ENCODE measurements around the gene MAN2B1. TPM values are rescaled to one million over a fixed set of nuclear protein-coding genes. Genes with fewer than 3 reads are reported as not detected.
"Not testable (repeated sequence)": the region's sequence is repeated elsewhere in the genome, so short reads cannot be mapped to it uniquely, and the experiment has no call there.

Gene MAN2B1
- total RNA-seq, 1 donor from 2014 or later, result 134 TPM

DNA sequence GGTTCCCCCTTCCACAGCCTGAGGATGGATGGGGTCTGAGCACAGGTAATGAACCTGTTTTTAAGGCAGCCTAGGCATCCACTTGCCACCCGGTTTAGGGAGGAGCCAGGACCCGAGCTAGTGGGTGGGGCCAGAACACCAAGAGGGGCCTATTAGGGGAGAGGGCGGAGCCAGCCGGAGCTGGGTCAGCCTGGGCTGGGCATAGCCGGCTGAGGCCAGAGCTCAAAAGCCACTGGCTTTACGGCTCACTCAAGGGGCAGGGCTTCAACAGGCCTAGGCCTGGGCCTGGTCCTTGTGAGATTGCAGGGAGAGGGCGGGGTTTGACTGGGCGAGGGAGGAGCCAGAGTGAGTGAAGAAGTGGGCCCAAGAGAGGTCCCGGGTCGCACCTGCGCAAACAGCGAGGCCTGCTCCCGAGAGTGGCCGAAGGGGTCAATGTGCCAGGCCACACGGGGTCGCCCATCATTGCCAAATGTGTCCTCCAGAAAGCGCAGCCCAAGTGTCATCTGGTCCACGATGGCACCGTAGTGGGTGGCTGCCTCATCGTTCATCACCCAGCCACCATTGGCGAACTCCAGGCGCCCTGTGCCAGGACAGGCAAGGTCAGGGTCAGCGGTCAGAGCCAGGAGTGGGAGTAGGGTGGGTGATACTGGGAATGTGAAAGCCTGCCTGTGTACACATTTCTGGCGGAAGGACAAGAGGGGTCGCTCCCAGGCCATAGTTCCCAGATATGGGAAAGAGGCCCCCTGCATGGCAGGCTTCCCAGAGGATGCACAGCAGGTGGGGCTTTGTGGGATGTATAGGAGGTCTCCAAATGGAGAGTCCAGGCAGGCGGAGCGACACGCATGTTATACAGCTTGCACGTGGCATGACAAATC lies 1.9 kb downstream of the MAN2B1 start:
- intact Hi-C loops (cut with micrococcal nuclease), result loop anchor here (5.0 kb wide), 1 partner anchor 742 kb away; no protein-coding TSS in a partner anchor

DNA sequence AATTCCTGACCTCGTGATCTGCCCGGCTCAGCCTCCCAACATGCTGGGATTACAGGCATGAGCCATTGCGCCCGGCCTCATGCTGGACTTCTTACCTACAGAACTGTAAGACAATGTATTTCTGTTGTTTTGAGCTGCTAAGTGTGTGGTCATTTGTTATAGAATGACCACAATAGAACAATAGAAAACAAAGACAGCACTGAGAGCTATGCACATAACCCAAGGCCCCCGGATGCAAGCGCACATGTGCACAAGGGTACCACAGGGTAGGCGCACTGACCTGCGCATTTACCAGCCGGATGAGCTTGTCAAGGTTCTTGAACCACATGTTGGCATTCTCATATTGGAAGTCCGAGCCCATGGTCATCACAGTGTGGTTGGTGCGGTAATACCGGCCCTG lies 5.6 kb downstream of the MAN2B1 start:
- intact Hi-C loops (cut with micrococcal nuclease), result no loop called here

DNA sequence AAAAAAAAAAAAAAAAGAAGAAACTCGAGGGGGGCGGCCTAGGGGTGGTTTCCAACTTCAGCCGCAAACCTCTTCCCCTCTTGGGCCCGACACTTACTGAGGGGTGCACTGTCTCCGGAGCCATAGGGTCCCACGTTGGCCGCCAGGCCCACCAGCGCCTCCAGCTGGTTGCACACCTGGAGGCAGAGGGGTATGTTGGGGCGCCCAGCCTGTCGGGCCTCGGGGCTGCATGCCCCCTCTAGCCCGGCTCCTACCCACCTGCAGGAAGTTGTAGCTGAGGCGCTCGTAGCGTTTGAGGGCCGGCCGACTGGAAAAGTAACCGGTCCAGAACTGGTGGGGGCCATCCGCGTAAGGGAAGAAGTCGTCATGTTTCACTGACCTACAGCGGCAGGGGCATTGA lies 8.6 kb downstream of the MAN2B1 start:
- intact Hi-C loops (cut with micrococcal nuclease), result no loop called here

DNA sequence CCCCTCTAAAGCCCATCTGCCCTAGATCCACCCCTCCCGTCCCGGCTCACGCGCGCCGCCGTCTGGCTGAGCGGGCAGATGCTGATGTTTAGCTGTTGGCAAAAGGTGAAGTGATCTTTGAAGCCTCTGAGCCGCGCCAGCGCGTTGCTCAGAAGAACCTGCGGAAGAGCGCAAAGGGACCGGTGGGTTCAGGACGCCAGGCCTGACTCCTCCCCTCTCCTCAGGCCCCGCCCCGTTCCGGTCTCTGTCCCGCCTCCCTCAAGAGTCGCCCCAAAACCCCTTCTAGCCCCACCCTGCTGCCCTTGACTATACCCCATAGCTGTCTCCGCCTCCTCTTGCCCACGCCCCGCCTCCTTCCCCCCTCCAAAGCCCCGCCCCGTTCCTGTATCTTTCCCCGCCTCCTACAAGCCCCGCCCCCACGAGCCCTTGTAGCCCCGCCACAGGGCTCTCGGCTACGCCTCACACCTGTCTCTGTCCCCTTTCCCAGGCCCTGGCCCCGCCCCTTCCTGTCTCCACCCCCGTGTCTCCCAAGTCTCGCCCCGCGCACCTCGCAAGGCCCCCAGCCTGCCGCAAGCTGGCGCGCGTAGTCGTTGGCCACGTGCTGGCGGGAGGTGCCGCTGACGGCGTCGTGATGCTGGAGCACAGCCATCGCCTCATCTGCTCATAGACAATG lies 9.5 kb downstream of the MAN2B1 start:
- intact Hi-C loops (cut with micrococcal nuclease), result no loop called here

DNA sequence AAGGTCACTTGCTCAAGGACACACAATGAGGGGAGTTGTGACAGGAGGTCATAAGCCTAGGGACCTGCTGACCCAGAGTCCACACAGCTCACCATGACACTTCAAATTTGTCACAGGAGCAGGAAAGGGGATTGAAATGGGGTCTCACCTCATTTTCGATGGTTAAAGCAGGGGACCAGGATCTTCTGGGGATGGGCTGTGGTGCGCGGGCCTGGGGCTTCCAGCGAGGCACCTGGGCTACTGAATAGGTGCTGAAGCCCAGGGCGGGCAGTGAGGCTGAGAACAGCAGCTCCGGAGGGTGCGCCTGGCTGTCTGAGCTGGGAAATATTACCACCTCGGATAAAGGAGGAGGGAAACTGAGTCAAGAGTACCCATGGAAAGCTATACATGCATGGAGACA lies 11.0 kb downstream of the MAN2B1 start:
- intact Hi-C loops (cut with micrococcal nuclease), result no loop called here

DNA sequence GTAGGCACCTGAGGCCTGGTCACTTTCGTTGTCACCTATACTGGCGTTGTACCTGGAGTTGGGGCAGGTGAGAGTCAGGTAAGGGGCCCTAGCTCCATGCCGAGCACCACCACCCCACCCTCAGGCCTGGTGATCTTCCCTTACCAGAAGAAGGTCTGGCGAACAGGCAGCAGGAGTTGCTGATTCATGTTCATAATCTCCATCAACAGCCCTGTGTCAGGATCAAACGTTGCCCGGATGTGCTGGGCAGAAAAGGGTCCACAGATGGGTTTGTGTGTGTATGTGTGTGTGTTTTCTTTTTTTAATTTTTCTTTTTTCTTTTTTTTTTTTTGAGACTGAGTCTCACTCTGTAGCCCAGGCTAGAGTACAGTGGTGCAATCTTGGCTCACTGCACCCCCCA lies 14.3 kb downstream of the MAN2B1 start:
- intact Hi-C loops (cut with micrococcal nuclease), result no loop called here

DNA sequence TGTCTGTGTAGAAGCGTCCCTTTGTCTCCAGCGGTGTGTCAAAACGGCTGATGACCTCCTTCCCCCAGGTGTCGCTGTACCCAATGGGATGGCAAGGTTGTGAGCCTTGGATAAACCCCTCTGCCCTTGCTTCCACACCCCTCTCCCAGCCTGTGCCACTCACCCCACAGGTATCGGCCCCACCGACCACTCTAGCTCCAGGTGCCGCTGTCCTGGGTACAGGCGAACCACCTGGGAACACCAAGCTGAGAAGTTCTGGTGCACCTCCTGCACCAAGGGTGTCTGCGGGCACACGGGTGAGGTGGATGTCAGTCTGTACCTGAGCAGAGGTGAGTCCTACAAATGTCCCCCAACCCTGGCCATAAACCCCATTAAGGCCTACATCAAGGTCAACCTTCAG lies 16.6 kb downstream of the MAN2B1 start:
- intact Hi-C loops (cut with micrococcal nuclease), result no loop called here

DNA sequence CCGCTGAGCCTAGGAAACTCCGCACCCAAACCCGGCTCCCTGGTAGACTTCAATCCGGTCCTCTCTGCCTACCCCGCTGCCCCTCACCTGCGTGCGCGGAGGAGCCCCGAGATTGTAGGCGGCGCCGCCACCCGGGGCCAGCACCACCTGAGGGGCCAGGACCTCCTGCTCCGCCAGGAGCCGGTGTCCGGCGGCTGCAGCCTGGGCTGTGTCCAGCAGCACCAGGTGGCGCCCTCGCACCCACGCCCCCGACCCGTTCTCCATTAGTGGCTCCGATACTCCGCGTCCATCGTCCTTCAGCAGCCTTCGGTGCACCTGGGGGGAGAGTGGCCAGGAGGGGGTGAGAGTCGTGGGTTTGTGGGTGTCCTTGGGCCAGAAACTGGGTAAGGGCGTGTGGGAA lies 18.5 kb downstream of the MAN2B1 start:
- intact Hi-C loops (cut with micrococcal nuclease), result no loop called here

DNA sequence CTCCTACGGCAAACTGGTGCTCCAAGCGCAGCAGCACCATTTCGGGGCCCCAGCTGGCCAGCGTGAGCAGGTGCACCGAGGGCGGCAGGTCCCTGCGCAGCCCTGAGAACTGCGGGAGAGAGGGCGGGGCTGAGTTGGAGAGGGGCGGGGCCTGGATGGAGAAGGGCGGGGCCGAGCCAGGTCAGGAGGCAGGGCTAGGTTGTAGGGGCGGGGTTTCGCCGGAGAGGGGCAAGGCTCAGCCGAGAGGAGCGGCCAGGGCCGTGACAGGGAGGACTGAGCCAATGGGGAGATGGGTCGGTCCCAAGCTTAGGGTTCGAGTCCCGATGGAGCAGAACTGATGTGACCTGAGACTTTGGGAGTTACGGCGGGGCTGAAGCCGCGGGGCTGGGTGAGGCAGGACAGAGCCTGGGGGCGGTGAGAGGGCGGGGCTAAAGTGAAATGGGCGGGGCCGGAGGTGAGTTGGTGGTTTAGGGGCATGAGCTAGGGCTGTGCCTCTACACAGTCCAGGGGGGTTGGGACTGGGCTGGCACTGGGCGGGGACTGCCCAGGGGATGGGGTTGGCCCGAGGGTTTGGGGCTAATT lies 19.0 kb downstream of the MAN2B1 start:
- intact Hi-C loops (cut with micrococcal nuclease), result no loop called here

DNA sequence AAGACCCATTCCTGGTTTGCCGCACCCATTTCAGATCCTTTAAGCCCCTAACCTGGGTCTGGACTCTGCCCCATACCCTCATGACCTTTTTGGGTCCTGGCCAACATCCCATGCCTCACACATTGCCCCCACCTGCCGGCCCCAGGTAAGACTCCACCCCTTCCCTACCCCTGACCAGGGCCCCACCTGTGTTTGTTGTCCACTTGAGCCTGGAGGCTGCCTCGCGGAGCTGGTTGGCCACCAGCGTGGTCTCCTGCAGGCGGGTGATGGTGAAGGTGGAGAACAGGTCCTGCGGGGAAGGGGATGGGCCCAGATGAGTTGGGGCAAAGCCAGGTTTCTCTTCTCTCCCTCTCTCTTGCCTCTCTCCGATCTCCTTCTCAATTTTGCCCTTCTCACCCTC lies 19.5 kb downstream of the MAN2B1 start:
- intact Hi-C loops (cut with micrococcal nuclease), result no loop called here

DNA sequence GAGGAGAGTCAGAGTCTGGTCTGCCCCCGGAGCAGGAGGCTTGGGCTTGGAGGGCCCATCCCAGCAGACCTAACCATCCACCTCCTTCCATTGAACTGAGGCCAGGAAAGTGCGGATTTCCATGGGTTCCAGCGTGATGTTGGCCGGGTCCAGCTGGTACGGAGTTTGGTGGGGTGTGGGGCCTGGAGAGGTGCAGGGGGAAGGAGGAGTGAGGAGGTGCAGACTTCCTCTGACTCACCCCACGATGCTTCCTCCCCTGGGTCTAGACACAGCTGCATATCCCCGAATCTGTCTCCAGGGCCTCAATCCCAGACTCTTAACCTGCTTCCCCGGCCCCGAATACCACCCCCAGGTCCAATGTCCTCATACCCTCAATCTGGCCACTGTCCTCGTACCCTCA lies 20.0 kb downstream of the MAN2B1 start:
- intact Hi-C loops (cut with micrococcal nuclease), result no loop called here

DNA sequence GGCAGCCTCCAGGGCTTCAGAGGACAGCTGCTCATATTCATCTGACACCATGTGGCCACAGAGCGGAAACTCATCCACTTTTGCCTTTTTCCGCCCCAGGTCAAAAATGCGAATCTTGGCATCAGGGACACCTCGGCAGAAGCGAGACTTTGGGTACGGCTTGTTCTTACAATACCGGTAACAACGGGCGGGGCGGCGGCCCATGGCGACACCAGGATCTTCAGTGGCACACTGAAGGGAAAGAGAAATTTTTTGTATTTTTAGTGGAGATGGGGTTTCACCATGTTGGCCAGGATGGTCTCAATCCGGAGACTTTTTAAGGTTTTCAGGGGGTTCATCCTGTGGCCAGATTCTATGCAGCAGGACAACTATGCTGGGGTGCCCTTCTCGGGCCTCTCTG lies 22.8 kb downstream of the MAN2B1 start:
- intact Hi-C loops (cut with micrococcal nuclease), result not testable (repeated sequence)

DNA sequence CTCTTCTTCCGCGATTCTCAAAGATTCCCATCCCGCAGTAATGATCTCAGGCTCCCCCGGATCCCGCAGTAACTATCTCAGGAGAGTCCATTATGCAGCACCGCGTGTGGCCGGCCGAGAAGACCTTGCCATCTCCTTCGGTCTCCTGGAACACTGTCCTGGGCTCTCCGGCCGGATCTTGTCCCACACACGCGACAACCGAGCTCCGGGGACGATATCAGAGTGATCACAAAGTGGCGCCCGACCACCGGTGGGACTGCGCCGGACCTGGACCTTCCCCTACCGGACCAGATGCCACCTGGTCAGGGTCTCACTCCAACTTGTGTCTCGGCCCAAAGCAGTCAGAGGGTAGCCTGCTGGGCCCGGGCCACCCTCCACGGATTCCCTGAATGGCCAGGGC lies 24.0 kb downstream of the MAN2B1 start:
- intact Hi-C loops (cut with micrococcal nuclease), result no loop called here

DNA sequence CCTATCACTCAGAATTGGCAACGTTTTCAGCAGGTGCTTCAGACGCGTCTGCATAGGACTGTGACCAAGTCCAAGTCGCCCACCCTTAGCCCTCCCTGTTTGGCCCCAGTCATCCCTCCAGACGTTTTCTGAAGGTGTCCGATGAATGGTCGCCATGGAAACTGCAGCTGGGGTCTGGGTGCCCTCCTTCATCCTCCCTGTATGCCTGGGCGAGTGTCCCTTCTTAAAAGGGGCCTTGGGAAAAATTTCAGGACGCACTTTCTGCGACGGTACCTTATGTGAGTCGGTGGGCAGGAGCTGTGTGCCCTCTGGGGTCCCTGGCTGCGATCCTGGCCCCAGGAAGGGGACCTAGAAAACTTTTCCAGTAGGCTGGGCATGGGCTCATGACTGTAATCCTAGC lies 25.1 kb downstream of the MAN2B1 start:
- intact Hi-C loops (cut with micrococcal nuclease), result no loop called here

DNA sequence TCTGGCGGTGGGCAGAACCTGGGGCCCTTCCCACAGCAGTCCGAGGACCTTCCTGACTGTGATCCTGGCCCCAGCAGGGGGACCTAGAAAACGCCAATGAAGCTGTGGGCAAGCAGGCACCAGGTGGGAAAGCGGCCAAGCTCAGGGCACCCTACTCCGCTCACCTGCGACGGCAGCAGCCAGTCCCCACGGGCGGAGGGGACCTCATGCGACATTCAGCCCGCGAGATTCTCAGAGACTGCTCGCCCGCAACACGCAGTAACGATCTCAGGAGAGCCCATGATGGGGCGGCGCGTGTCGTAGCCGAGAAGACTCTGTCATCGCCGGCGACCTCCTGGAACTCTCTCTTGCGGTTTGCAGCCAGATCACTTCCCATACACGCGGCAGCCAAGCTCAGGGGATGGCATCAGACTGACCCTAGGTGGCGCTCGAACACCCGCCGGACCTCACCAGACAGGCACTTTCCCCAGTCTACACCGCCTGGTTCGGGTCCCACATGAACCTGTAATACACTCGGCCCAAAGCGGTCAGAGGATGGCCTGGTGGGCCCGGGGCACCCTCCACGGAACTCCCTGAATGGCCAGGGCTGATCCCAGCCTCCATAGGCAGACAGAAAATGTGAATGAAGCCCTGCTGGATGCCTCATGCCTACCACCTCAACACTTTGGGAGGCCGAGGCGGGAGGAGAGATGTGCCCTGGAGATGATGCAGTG lies 26.5 kb downstream of the MAN2B1 start:
- intact Hi-C loops (cut with micrococcal nuclease), result loop anchor here (1.0 kb wide), 2 partner anchors 26 to 27 kb away; partner anchors contain the start of genes MAN2B1 and WDR83

DNA sequence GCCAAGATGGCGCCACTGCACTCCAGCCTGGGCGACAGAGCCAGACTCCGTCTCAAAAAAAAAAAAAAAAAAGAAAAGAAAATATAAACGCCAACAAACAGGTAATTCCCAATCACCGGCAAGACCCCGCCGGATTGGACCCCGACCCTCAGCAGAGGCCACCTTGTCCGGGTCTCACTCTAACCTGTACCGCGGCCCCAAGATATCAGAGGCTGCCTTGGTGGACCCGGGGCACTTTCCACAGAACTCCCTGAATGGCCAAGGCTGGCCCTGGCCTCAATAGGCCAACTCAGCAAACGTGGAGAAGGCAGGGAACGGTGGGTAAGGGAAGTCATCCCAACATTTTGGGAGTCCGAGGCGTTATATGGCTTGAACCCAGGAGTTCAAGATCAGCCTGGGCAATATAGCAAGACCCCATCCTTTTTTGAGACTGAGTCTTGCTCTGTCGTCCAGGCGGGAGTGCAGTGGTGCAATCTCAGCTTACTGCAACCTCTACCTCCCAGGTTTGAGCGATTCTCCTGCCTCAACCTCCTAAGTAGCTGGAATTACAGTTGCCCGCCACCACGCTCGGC lies 27.8 kb downstream of the MAN2B1 start:
- intact Hi-C loops (cut with micrococcal nuclease), result no loop called here

DNA sequence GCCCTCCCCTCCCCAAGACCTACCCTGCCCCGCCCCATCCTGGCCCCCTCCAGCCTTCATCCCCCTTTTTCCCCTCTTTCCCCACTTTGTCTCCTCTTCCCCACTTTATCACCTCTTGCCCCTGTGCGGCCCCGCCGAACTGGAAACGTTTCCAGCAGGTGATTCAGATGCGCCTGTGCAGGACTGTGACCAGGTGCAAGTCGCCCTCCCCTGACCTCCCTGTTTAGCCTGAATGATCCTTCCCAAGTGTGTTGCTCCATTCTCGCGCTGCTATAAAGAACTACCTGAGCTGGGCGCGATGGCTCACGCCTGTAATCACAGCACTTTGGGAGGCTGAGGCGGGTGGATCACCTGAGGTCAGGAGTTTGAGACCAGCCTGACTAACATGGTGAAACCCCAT lies 29.9 kb downstream of the MAN2B1 start:
- intact Hi-C loops (cut with micrococcal nuclease), result no loop called here

DNA sequence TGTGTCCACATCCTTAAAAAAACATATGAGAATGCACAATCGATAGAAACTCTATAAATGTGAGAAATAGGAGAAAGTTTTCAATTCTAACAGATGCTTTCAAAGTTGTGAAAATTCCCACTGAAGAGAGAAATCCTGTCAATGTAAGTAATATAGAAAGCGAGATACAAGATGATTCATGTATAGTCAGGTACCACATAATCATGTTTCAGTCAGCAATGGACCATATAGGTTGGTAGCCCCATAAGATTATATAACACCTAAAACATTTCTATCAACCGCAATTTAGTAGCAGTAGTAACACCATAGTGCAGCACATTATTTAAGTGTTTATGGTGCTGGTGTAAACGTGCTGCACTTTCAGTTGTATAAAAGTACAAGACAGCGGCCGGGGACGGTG lies 37.3 kb downstream of the MAN2B1 start:
- intact Hi-C loops (cut with micrococcal nuclease), result no loop called here

DNA sequence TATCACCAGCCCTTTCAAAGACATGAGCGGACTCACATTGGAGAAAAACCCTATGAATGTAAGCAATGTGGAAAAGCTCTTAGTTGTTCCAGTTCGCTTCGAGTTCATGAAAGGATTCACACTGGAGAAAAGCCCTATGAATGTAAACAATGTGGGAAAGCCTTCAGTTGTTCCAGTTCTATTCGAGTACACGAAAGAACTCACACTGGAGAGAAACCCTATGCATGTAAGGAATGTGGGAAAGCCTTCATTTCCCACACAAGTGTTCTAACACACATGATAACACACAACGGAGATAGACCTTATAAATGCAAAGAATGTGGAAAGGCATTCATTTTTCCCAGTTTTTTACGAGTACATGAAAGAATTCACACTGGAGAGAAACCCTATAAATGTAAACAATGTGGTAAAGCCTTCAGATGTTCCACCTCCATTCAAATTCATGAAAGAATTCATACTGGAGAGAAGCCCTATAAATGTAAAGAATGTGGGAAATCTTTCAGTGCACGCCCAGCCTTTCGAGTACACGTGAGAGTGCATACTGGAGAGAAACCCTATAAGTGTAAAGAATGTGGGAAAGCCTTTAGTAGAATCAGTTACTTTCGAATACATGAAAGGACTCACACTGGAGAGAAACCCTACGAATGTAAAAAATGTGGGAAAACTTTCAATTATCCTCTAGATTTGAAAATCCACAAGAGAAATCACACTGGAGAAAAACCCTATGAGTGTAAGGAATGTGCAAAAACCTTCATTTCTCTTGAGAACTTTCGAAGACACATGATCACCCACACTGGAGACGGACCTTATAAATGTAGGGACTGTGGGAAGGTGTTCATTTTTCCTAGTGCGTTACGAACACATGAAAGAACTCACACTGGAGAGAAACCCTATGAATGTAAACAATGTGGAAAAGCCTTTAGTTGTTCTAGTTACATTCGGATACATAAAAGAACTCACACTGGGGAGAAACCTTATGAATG lies 38.2 kb downstream of the MAN2B1 start:
- intact Hi-C loops (cut with micrococcal nuclease), result no loop called here

DNA sequence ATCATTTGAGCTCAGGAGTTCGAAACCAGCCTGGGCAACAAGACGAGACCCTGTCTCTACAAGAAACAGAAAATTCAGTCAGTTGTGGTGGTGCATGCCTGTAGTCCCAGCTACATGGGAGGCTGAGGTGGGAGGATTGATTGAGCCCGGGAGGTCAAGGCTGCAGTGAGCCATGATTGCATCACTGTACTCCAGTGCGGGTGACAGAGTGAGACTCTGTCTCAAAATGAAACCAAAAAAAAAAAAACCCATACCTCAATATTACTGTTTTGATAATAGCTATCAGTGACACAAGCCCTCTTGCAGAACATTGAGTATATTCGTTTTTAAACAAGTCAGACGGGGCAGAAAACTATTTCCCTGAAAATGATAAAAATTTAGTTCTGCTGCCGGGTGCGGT lies 39.6 kb downstream of the MAN2B1 start:
- intact Hi-C loops (cut with micrococcal nuclease), result no loop called here

All from T-helper 2 cell treated with Interferon-gamma antibody and Interleukin-4, amounts not matched to agents 100 ng/mL and 5 ng/mL, for 36 hours (primary cell).